Measurements from ENCODE around the gene PI4KA.

The PI4KA gene

GRCh38 chr22:20783300-20783673 is 75.3 kb downstream of the PI4KA start:
- no peak for TF ChIP-seq CTCF (IDR thresholded peaks at IDR 0.05; ENCODE audit: low read depth, low read length)

GRCh38 chr22:20782596-20783299 is 75.9 kb downstream of the PI4KA start:
- no peak for TF ChIP-seq CTCF (IDR thresholded peaks at IDR 0.05; ENCODE audit: low read depth, low read length)
- in situ Hi-C loops (cut with HindIII; ENCODE audit: low sequenced_read_pairs): no loop called here
- H3K4me3 ChIP-seq (ENCODE audit: low read depth, low read length): no peak overlapping the region
- no peak for DNase-seq (ENCODE audit: low read depth, low spot score)

More at GRCh38 chr22:20783300-20783673, 75.3 kb downstream of the PI4KA start:
- no peak overlapping the region for H3K4me3 ChIP-seq (ENCODE audit: low read depth, low read length)
- in situ Hi-C loops (cut with HindIII; ENCODE audit: low sequenced_read_pairs): no loop called here
- no peak for DNase-seq (ENCODE audit: low read depth, low spot score)

- in situ Hi-C loops (cut with HindIII; ENCODE audit: low sequenced_read_pairs): no loop called here
- no peak overlapping the region for H3K4me3 ChIP-seq (ENCODE audit: low read depth, low read length)
- no peak for TF ChIP-seq CTCF (IDR thresholded peaks at IDR 0.05; ENCODE audit: low read depth, low read length)
- no peak for DNase-seq (ENCODE audit: low read depth, low spot score)
Measured at GRCh38 chr22:20782083-20782482, 76.5 kb downstream of the PI4KA start.

- DNase-seq (ENCODE audit: low read depth, low spot score): no peak
- in situ Hi-C loops (cut with HindIII; ENCODE audit: low sequenced_read_pairs): no loop called here
- no peak for TF ChIP-seq CTCF (IDR thresholded peaks at IDR 0.05; ENCODE audit: low read depth, low read length)
- no peak overlapping the region for H3K4me3 ChIP-seq (ENCODE audit: low read depth, low read length)
Measured at GRCh38 chr22:20781272-20781990, 77.2 kb downstream of the PI4KA start.

- peak; percentile 69 for DNase-seq (ENCODE audit: low read depth, low spot score)
- H3K4me3 ChIP-seq (ENCODE audit: low read depth, low read length): no peak overlapping the region
- in situ Hi-C loops (cut with HindIII; ENCODE audit: low sequenced_read_pairs): no loop called here
- no peak for TF ChIP-seq CTCF (IDR thresholded peaks at IDR 0.05; ENCODE audit: low read depth, low read length)
Measured at GRCh38 chr22:20779818-20780158, 78.8 kb downstream of the PI4KA start.

GRCh38 chr22:20779014-20779817 is 79.4 kb downstream of the PI4KA start:
- no peak for TF ChIP-seq CTCF (IDR thresholded peaks at IDR 0.05; ENCODE audit: low read depth, low read length)
- no peak overlapping the region for H3K4me3 ChIP-seq (ENCODE audit: low read depth, low read length)
- DNase-seq (ENCODE audit: low read depth, low spot score): no peak
- in situ Hi-C loops (cut with HindIII; ENCODE audit: low sequenced_read_pairs): no loop called here
